ENCODE measurements around the gene CNTRL. TPM values are rescaled to one million over a fixed set of nuclear protein-coding genes. Genes with fewer than 3 reads are reported as not detected.

The CNTRL gene
- total RNA-seq, 1 experiment from 2014 or later, result 11.2 TPM

GRCh38 chr9:121048175-121048574 is 26.6 kb upstream of the CNTRL start:
- CTCF ChIA-PET, result interaction anchor here (1.7 kb wide), 1 partner anchor 12 kb away, joined by 6 read pairs; no protein-coding TSS in a partner anchor
- H3K9me3 Mint-ChIP-seq (ENCODE audit: low read depth, unreplicated experiment), result no peaks in the 10 kb centered on the region
- no peaks in the 10 kb centered on the region for H3K27me3 Mint-ChIP-seq (ENCODE audit: unreplicated experiment)

GRCh38 chr9:121048618-121049017 is 26.1 kb upstream of the CNTRL start:
- no peaks in the 10 kb centered on the region for H3K36me3 Mint-ChIP-seq (ENCODE audit: insufficient read depth, unreplicated experiment)
- H3K27me3 Mint-ChIP-seq (ENCODE audit: unreplicated experiment), result no peaks in the 10 kb centered on the region
- H3K9me3 Mint-ChIP-seq (ENCODE audit: low read depth, unreplicated experiment), result no peaks in the 10 kb centered on the region
- peaks cover 9% of the 10 kb centered on the region for H3K4me1 Mint-ChIP-seq (ENCODE audit: low read depth, unreplicated experiment)
- H3K27ac Mint-ChIP-seq (ENCODE audit: unreplicated experiment), result no peak overlapping the region
- intact Hi-C loops (cut with micrococcal nuclease; ENCODE audit: unreplicated experiment), result no loop called here
- H3K4me3 Mint-ChIP-seq (ENCODE audit: low read depth, unreplicated experiment), result peak overlapping the region; percentile 16
- no TSS peak for BruUV-seq (replicated peaks)
- DNase-seq, result no peak
- CTCF ChIA-PET, result interaction anchor here (1.7 kb wide), 1 partner anchor 11 kb away, joined by 6 read pairs; no protein-coding TSS in a partner anchor
- no peak for TF ChIP-seq CTCF (IDR thresholded peaks at IDR 0.05; ENCODE audit: unreplicated experiment)

More at GRCh38 chr9:121048175-121048574, 26.6 kb upstream of the CNTRL start:
- H3K4me3 Mint-ChIP-seq (ENCODE audit: low read depth, unreplicated experiment), result no peak overlapping the region
- H3K4me1 Mint-ChIP-seq (ENCODE audit: low read depth, unreplicated experiment), result peaks cover 9% of the 10 kb centered on the region
- no peak for DNase-seq
- intact Hi-C loops (cut with micrococcal nuclease; ENCODE audit: unreplicated experiment), result no loop called here
- no peak overlapping the region for H3K27ac Mint-ChIP-seq (ENCODE audit: unreplicated experiment)
- BruUV-seq (replicated peaks), result no TSS peak
- no peaks in the 10 kb centered on the region for H3K36me3 Mint-ChIP-seq (ENCODE audit: insufficient read depth, unreplicated experiment)
- no peak for TF ChIP-seq CTCF (IDR thresholded peaks at IDR 0.05; ENCODE audit: unreplicated experiment)

GRCh38 chr9:121050128-121050988 is 24.4 kb upstream of the CNTRL start, which contains the start of gene C5:
Gene C5 (minus strand): TSS chr9:121050275. CDS start chr9:121050246, 29 bp downstream.
- no peaks in the 10 kb centered on the region for H3K27me3 Mint-ChIP-seq (ENCODE audit: unreplicated experiment)
- H3K4me1 Mint-ChIP-seq (ENCODE audit: low read depth, unreplicated experiment), result peaks cover 9% of the 10 kb centered on the region
- no peak for TF ChIP-seq CTCF (IDR thresholded peaks at IDR 0.05; ENCODE audit: unreplicated experiment)
- no TSS peak for BruUV-seq (replicated peaks)
- H3K9me3 Mint-ChIP-seq (ENCODE audit: low read depth, unreplicated experiment), result no peaks in the 10 kb centered on the region
- H3K27ac Mint-ChIP-seq (ENCODE audit: unreplicated experiment), result no peak within 1 kb of the TSS
- CTCF ChIA-PET, result interaction anchor here (1.5 kb wide), 1 partner anchor 15 kb away, joined by 4 read pairs; no protein-coding TSS in a partner anchor
- DNase-seq, result no peak
- H3K36me3 Mint-ChIP-seq (ENCODE audit: insufficient read depth, unreplicated experiment), result no peaks in the 10 kb centered on the region
- intact Hi-C loops (cut with micrococcal nuclease; ENCODE audit: unreplicated experiment), result no loop called here
- peak within 1 kb of the TSS; percentile 41 for H3K4me3 Mint-ChIP-seq (ENCODE audit: low read depth, unreplicated experiment)

GRCh38 chr9:121053544-121053943 is 21.2 kb upstream of the CNTRL start:
- Mint-ChIP-seq H3K27ac (ENCODE audit: unreplicated experiment) (no peak overlapping the region), H3K27me3 (ENCODE audit: unreplicated experiment) (no peaks in the 10 kb centered on the region), H3K36me3 (ENCODE audit: insufficient read depth, unreplicated experiment) (no peaks in the 10 kb centered on the region), H3K4me3 (ENCODE audit: low read depth, unreplicated experiment) (no peak overlapping the region), H3K9me3 (ENCODE audit: low read depth, unreplicated experiment) (no peaks in the 10 kb centered on the region), H3K4me1 (ENCODE audit: low read depth, unreplicated experiment) (peaks cover 7% of the 10 kb centered on the region)
- no peak for TF ChIP-seq CTCF (IDR thresholded peaks at IDR 0.05; ENCODE audit: unreplicated experiment)
- CTCF ChIA-PET, result no interaction called here
- intact Hi-C loops (cut with micrococcal nuclease; ENCODE audit: unreplicated experiment), result no loop called here
- no TSS peak for BruUV-seq (replicated peaks)
- DNase-seq, result no peak

Measured in Calu3 (cell line).